SK-MEL-5 (cell line): ENCODE measurements around the gene ANXA8. TPM values are rescaled to one million over a fixed set of nuclear protein-coding genes. Genes with fewer than 3 reads are reported as not detected.
"Not testable (repeated sequence)": the region's sequence is repeated elsewhere in the genome, so short reads cannot be mapped to it uniquely, and the experiment has no call there.

ENCODE experiments used
- DNase-seq: peaks from one replicate; pipeline ENCODE4 v3.0.0-alpha.2; 2016; ENCODE audit warnings: low read depth, low spot score
- in situ Hi-C: cut with HindIII; loops from 2 replicates; pipeline ENCODE4 v1.10.0; 2016; ENCODE audit warnings: low sequenced_read_pairs, high pct_unique_total_duplicates, low pct_unique_long_range_greater_than_20kb
- polyA plus RNA-seq, 2 experiments: library from polyadenylated mRNA; depleted of rRNA; stranded (reverse); fragments of >200 nt; gene quantifications; 2 replicates each; pipeline ENCODE4 v1.2.3, GENCODE V29; 2015
- total RNA-seq: library from RNA; depleted of rRNA; stranded (reverse); fragments of >200 nt; shearing (Covaris generic); gene quantifications from 2 replicates; pipeline ENCODE4 v1.2.3, GENCODE V29; 2014; rRNA removed

ANXA8 gene
- 0.08 TPM in 1 of 2 replicates, not detected in the other for total RNA-seq
- polyA plus RNA-seq (2015; cell fraction: cytosol; rRNA removed) = not detected in 2 replicates
- not detected in 2 replicates for polyA plus RNA-seq (2015; cell fraction: nucleus; rRNA removed)

- DNase-seq, in situ Hi-C loops: not testable (repeated sequence)
These were observed at the start of gene ANXA8 for GRCh38 chr10:47483923-47484322. Gene ANXA8, minus strand, starts transcription at chr10:47484115. Its CDS starts 182 bp downstream, at chr10:47483933.

GRCh38 chr10:47523475-47523874, 39.6 kb upstream of the ANXA8 start, which contains the start of gene AGAP9:
Gene AGAP9, minus strand, starts transcription at chr10:47523638. Its CDS starts 112 bp downstream, at chr10:47523526.
- in situ Hi-C loops, DNase-seq: not testable (repeated sequence)

- DNase-seq, in situ Hi-C loops: not testable (repeated sequence)
These were observed 18.4 kb upstream of the ANXA8 start for GRCh38 chr10:47502313-47502712.

GRCh38 chr10:47494226-47494625, 10.3 kb upstream of the ANXA8 start:
- DNase-seq, in situ Hi-C loops: not testable (repeated sequence)

- DNase-seq, in situ Hi-C loops: not testable (repeated sequence)
These were observed 7.7 kb upstream of the ANXA8 start, which contains the start of gene FAM25G for GRCh38 chr10:47491600-47491999. Gene FAM25G, minus strand, starts transcription at chr10:47491700. Its CDS starts 26 bp downstream, at chr10:47491674.

GRCh38 chr10:47489630-47490029, 5.7 kb upstream of the ANXA8 start:
- DNase-seq, in situ Hi-C loops: not testable (repeated sequence)

- DNase-seq, in situ Hi-C loops: not testable (repeated sequence)
These were observed 2.0 kb upstream of the ANXA8 start for GRCh38 chr10:47485943-47486342.

- in situ Hi-C loops, DNase-seq: not testable (repeated sequence)
These were observed 871 bp upstream of the ANXA8 start for GRCh38 chr10:47484786-47485185.

GRCh38 chr10:47482367-47482766, 1.5 kb downstream of the ANXA8 start:
- in situ Hi-C loops, DNase-seq: not testable (repeated sequence)

- DNase-seq, in situ Hi-C loops: not testable (repeated sequence)
These were observed 2.1 kb downstream of the ANXA8 start for GRCh38 chr10:47481768-47482181.

GRCh38 chr10:47481182-47481766, 2.6 kb downstream of the ANXA8 start:
- in situ Hi-C loops, DNase-seq: not testable (repeated sequence)

GRCh38 chr10:47480133-47480532, 3.8 kb downstream of the ANXA8 start:
- in situ Hi-C loops, DNase-seq: not testable (repeated sequence)

- DNase-seq, in situ Hi-C loops: not testable (repeated sequence)
These were observed 5.8 kb downstream of the ANXA8 start for GRCh38 chr10:47478114-47478513.

GRCh38 chr10:47477078-47477477, 6.8 kb downstream of the ANXA8 start:
- DNase-seq, in situ Hi-C loops: not testable (repeated sequence)

- in situ Hi-C loops, DNase-seq: not testable (repeated sequence)
These were observed 8.8 kb downstream of the ANXA8 start for GRCh38 chr10:47475101-47475500.

- DNase-seq, in situ Hi-C loops: not testable (repeated sequence)
These were observed 10.4 kb downstream of the ANXA8 start for GRCh38 chr10:47473516-47473915.

GRCh38 chr10:47472647-47473046, 11.3 kb downstream of the ANXA8 start:
- DNase-seq, in situ Hi-C loops: not testable (repeated sequence)

- DNase-seq, in situ Hi-C loops: not testable (repeated sequence)
These were observed 11.8 kb downstream of the ANXA8 start for GRCh38 chr10:47472072-47472471.
